SK-N-SH (cell line): ENCODE data around the gene RAPGEF1. TPM values are rescaled to one million over a fixed set of nuclear protein-coding genes. Genes with fewer than 3 reads are reported as not detected.

Source experiments
- CTCF ChIA-PET: fragments of 300-600, 350-600 bp; formaldehyde crosslinking; extraction: SDS; loops from one replicate; lab custom pipeline; 2021; lab: Yijun Ruan, JAX
- POLR2A ChIA-PET: fragments of 350-600 bp; sonication (Branson Sonifier 250); formaldehyde crosslinking; extraction: SDS; loops from one replicate; lab custom pipeline; 2020; ENCODE audit warnings: antibody characterized with exemption, inconsistent platforms; lab: Yijun Ruan, JAX
- DNase-seq: peaks from one replicate; pipeline ENCODE4 v3.0.0; 2012
- H2AFZ ChIP-seq: fragments of 200-600 bp; sonication (generic); 2 replicates; pipeline ENCODE4 v1.8.1; 2016; ENCODE audit warnings: antibody characterized with exemption, mild to moderate bottlenecking, low read depth
- H3F3A ChIP-seq: fragments of 200-600 bp; sonication (generic); replicated peaks from 2 replicates; pipeline ENCODE3; 2016; ENCODE audit warnings: antibody characterized with exemption, mild to moderate bottlenecking; ENCODE audit not compliant: insufficient read depth
- H3K27ac ChIP-seq, 2 experiments: fragments of 200-500 bp in 1 of 2; fragments of 200-600 bp in 1 of 2; sonication (Bioruptor generic) in 1 of 2; sonication (generic), shearing (Covaris generic) in 1 of 2; 2 replicates each; pipeline versions ENCODE4 v1.5.1 to v1.6.1; 2014 to 2016; ENCODE audit warnings: low read depth in 2 of 2, inconsistent platforms in 1 of 2, low read length in 1 of 2, mild to moderate bottlenecking in 1 of 2, mixed read lengths in 1 of 2
- H3K27me3 ChIP-seq: fragments of 200-600 bp; sonication (generic), shearing (Covaris generic); 2 replicates; pipeline ENCODE4 v1.6.1; 2016; ENCODE audit warnings: mixed run types; ENCODE audit not compliant: insufficient read depth
- H3K36me3 ChIP-seq, 2 experiments: fragments of 200-500 bp in 1 of 2; fragments of 200-600 bp in 1 of 2; sonication (Bioruptor generic) in 1 of 2; sonication (generic) in 1 of 2; replicated peaks in 1 of 2; 2 replicates each; pipeline versions ENCODE3 to v1.5.1; 2014 to 2016; ENCODE audit warnings: low read length in 1 of 2, mild to moderate bottlenecking in 1 of 2; ENCODE audit not compliant: insufficient read depth in 2 of 2, control insufficient read depth in 1 of 2
- H3K4me1 ChIP-seq, 2 experiments: fragments of 200-500 bp in 1 of 2; fragments of 200-600 bp in 1 of 2; sonication (Bioruptor generic) in 1 of 2; sonication (generic), shearing (Covaris generic) in 1 of 2; 2 replicates each; pipeline versions ENCODE4 v1.5.1 to v1.6.1; 2014 to 2016; ENCODE audit warnings: low read depth in 1 of 2, low read length in 1 of 2, mixed run types in 1 of 2; ENCODE audit not compliant: insufficient read depth in 2 of 2, control insufficient read depth in 1 of 2
- H3K4me2 ChIP-seq: fragments of 200-600 bp; sonication (generic), shearing (Covaris generic); 2 replicates; pipeline ENCODE4 v1.6.1; 2017; ENCODE audit warnings: mixed run types
- H3K4me3 ChIP-seq, 2 experiments: fragments of 200-500 bp in 1 of 2; fragments of 200-600 bp in 1 of 2; sonication (Bioruptor generic) in 1 of 2; sonication (generic), shearing (Covaris generic) in 1 of 2; 2 replicates each; pipeline versions ENCODE4 v1.5.1 to v1.8.1; 2014 to 2016; ENCODE audit warnings: low read depth in 2 of 2, inconsistent platforms in 1 of 2, low read length in 1 of 2, mild to moderate bottlenecking in 1 of 2, mixed read lengths in 1 of 2, moderate library complexity in 1 of 2
- H3K79me2 ChIP-seq: fragments of 200-600 bp; sonication (generic); 2 replicates; pipeline ENCODE4 v1.8.1; 2017; ENCODE audit warnings: mild to moderate bottlenecking; ENCODE audit not compliant: insufficient read depth
- H3K9ac ChIP-seq: fragments of 200-600 bp; sonication (generic); 2 replicates; pipeline ENCODE4 v1.6.1; 2017; ENCODE audit warnings: mixed run types
- H3K9me2 ChIP-seq: fragments of 200-600 bp; sonication (generic); 2 replicates; pipeline ENCODE4 v1.6.1; 2017; ENCODE audit warnings: mixed run types
- H3K9me3 ChIP-seq: fragments of 200-600 bp; sonication (generic); 2 replicates; pipeline ENCODE4 v1.6.1; 2017; ENCODE audit warnings: mixed run types, mild to moderate bottlenecking, moderate library complexity
- H4K20me1 ChIP-seq: fragments of 200-600 bp; sonication (generic); 2 replicates; pipeline ENCODE4 v1.6.1; 2017; ENCODE audit warnings: mild to moderate bottlenecking, mixed run types; ENCODE audit not compliant: insufficient read depth
- CTCF ChIP-seq: fragments of 200-600 bp; sonication (generic); IDR thresholded peaks from 2 replicates; pipeline ENCODE4 v1.6.1; 2017; ENCODE audit warnings: antibody characterized with exemption, mild to moderate bottlenecking, moderate library complexity
- ELF1 ChIP-seq: IDR thresholded peaks from 2 replicates; pipeline ENCODE4 v1.4.0; 2012
- EP300 ChIP-seq, 2 experiments: IDR thresholded peaks; 2 replicates each; pipeline versions ENCODE4 v1.4.0 to v1.6.1; 2012; ENCODE audit warnings: borderline replicate concordance in 1 of 2, low read depth in 1 of 2, low read length in 1 of 2
- FOSL2 ChIP-seq: IDR thresholded peaks from 2 replicates; pipeline ENCODE4 v1.4.0; 2012; ENCODE audit warnings: low read depth, mild to moderate bottlenecking, moderate library complexity, borderline replicate concordance
- GABPA ChIP-seq: IDR thresholded peaks from 2 replicates; pipeline ENCODE4 v1.4.0; 2012; ENCODE audit warnings: low read depth, mild to moderate bottlenecking
- GATA2 ChIP-seq: sonication (generic); formaldehyde crosslinking; IDR thresholded peaks from 2 replicates; pipeline ENCODE4 v1.5.0; 2020; ENCODE audit warnings: mild to moderate bottlenecking, missing genetic modification reagents
- IRF3 ChIP-seq: fragments of 150-350 bp; IDR thresholded peaks from 2 replicates; pipeline ENCODE4 v1.6.1; 2016; ENCODE audit warnings: mild to moderate bottlenecking, low read depth, low read length
- MAX ChIP-seq: IDR thresholded peaks from 2 replicates; pipeline ENCODE4 v1.4.0; 2012; ENCODE audit warnings: low read depth
- MXI1 ChIP-seq: IDR thresholded peaks from 2 replicates; pipeline ENCODE4 v1.6.1; 2012; ENCODE audit warnings: mild to moderate bottlenecking, low read depth, low read length, improper control_type of control experiment
- NRF1 ChIP-seq: IDR thresholded peaks from 2 replicates; pipeline ENCODE4 v1.6.1; 2012; ENCODE audit warnings: low read depth, mild to moderate bottlenecking, low read length
- POLR2AphosphoS5 ChIP-seq: IDR thresholded peaks from 2 replicates; pipeline ENCODE4 v1.6.1; 2012; ENCODE audit warnings: low read depth, low read length
- RAD21 ChIP-seq: IDR thresholded peaks from 2 replicates; pipeline ENCODE4 v1.6.1; 2012; ENCODE audit warnings: mild to moderate bottlenecking, low read length
- RCOR1 ChIP-seq: fragments of 150-350 bp; IDR thresholded peaks from 2 replicates; pipeline ENCODE4 v1.6.1; 2017; ENCODE audit warnings: antibody characterized with exemption, low read length
- SMC3 ChIP-seq: IDR thresholded peaks from 2 replicates; pipeline ENCODE4 v1.6.1; 2012; ENCODE audit warnings: low read depth, low read length, improper control_type of control experiment
- USF2 ChIP-seq: fragments of 150-350 bp; IDR thresholded peaks from 2 replicates; pipeline ENCODE4 v1.6.1; 2017; ENCODE audit warnings: antibody characterized with exemption, low read length, low read depth, borderline replicate concordance
- WGBS: methylation state at CpG from one replicate; pipeline ENCODE4 v1.1.6; 2017; ENCODE audit warnings: low lambda C conversion rate; 5-methylcytosine and 5-hydroxymethylcytosine counted together
- polyA plus RNA-seq, 3 experiments: library from polyadenylated mRNA; depleted of rRNA; stranded (reverse); fragments of >200 nt; gene quantifications; 2 replicates each; pipeline ENCODE4 v1.2.3, GENCODE V29; 2012

RAPGEF1 gene
- polyA plus RNA-seq, 1 of the 3 experiments (the other 2 are of a cell fraction) = 26.2 TPM

GRCh38 chr9:131661568-131662288, 78.1 kb downstream of the RAPGEF1 start (continued):
- TF ChIP-seq MAX (no peak), CTCF (no peak), USF2 (no peak), MXI1 (no peak), ELF1 (no peak), GABPA (no peak), GATA2 (CRISPR knock-in tag) (no peak), NRF1 (no peak), SMC3 (no peak), RAD21 (no peak)

- TF ChIP-seq POLR2AphosphoS5 (no peak), NRF1 (no peak), MAX (no peak), IRF3 (no peak), EP300 (IDR thresholded peaks at IDR 0.05; ENCODE audit: borderline replicate concordance in 1 of 2, low read depth in 1 of 2, low read length in 1 of 2) (no peak), FOSL2 (no peak), RCOR1 (no peak)
- ChIA-PET POLR2A (no interaction called here), CTCF (interaction anchor here (1.2 to 1.8 kb wide), 2 partner anchors 17 to 79 kb away, joined by 3 to 5 read pairs; no protein-coding TSS in a partner anchor)
- no peak overlapping the region for H3K4me3 ChIP-seq
- peaks cover 16% of the 10 kb centered on the region for H4K20me1 ChIP-seq
- no peak overlapping the region for H2AFZ ChIP-seq
- H3K4me2 ChIP-seq = no peak overlapping the region
- H3K4me1 ChIP-seq = peaks cover 8 to 12% of the 10 kb centered on the region in 2 experiments; a peak in 3 of 4 replicates
- H3K79me2 ChIP-seq = peaks cover 47% of the 10 kb centered on the region
- H3F3A ChIP-seq = no peaks in the 10 kb centered on the region
- DNase-seq = no peak
- H3K9ac ChIP-seq = no peak overlapping the region
- no peaks in the 10 kb centered on the region for H3K9me2 ChIP-seq
- H3K36me3 ChIP-seq = no peaks in the 10 kb centered on the region
- no peaks in the 10 kb centered on the region for H3K27me3 ChIP-seq
- WGBS = 92% methylated on average over 19 of the region's 19 CpGs
- no peaks in the 10 kb centered on the region for H3K9me3 ChIP-seq
- no peak overlapping the region for H3K27ac ChIP-seq
Observed at GRCh38 chr9:131660466-131661405, 79.1 kb downstream of the RAPGEF1 start.
